HEK293 (cell line): ENCODE measurements around the gene HTRA1.

Experiments
- ZNF211 ChIP-seq: fragments of 450-650 bp; formaldehyde crosslinking; IDR thresholded peaks from 2 replicates; pipeline ENCODE4 v1.5.1; 2016; ENCODE audit warnings: low read depth, missing biosample characterization, missing genetic modification characterization
- ZNF791 ChIP-seq: fragments of 450-650 bp; formaldehyde crosslinking; IDR thresholded peaks from 2 replicates; pipeline ENCODE4 v1.5.1; 2016; ENCODE audit warnings: missing biosample characterization, missing genetic modification characterization

DNA sequence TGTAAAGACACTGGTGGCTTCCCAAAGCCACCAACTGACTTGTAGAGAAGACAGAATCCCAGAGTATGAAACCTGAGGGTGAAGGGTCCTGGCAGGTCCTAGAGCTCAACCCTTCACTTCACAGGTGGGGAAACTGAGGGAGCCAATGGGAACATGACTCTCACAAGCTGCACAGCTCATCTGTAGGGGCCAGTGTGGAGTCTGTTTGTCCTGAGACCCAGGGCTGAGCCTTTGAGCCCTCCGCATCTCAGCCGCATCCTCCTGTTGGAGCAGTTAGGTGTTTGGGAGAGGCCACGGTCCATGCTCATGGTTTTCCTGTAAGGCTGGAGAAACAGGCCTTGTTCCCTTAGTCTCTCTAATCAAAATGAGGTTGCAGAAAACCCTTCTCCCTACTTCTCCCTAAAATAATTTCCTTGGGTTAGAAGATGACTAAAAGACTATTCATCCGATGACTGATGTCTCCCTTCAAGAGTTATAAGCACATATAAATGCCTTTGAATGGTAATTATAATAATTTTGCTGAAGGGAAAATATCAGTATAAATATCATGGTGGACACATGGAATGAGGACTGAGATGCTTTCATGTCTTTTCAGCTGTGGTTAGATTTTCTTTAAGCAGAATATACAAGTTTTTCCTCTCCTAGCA, 10.3 kb downstream of the HTRA1 start:
- no peak for TF ChIP-seq ZNF211 (tag by site-specific recombination)
- TF ChIP-seq ZNF791: no peak
